ENCODE data around the gene AANAT.

AANAT gene

GRCh38 chr17:76467366-76467765 is at the start of gene AANAT:
Gene AANAT, plus strand, starts transcription at chr17:76467603. Its CDS starts 1,144 bp downstream, at chr17:76468747.
- in situ Hi-C loops (cut with MboI; ENCODE audit: low sequenced_read_pairs) = loop anchor here (5.0 to 10.0 kb wide), 2 partner anchors 40 to 173 kb away; no protein-coding TSS in a partner anchor

- in situ Hi-C loops (cut with MboI; ENCODE audit: low sequenced_read_pairs) = loop anchor here (10.0 kb wide), 1 partner anchor 65 kb away; no protein-coding TSS in a partner anchor
Observed at GRCh38 chr17:76419576-76420260, 47.7 kb upstream of the AANAT start.

DNA sequence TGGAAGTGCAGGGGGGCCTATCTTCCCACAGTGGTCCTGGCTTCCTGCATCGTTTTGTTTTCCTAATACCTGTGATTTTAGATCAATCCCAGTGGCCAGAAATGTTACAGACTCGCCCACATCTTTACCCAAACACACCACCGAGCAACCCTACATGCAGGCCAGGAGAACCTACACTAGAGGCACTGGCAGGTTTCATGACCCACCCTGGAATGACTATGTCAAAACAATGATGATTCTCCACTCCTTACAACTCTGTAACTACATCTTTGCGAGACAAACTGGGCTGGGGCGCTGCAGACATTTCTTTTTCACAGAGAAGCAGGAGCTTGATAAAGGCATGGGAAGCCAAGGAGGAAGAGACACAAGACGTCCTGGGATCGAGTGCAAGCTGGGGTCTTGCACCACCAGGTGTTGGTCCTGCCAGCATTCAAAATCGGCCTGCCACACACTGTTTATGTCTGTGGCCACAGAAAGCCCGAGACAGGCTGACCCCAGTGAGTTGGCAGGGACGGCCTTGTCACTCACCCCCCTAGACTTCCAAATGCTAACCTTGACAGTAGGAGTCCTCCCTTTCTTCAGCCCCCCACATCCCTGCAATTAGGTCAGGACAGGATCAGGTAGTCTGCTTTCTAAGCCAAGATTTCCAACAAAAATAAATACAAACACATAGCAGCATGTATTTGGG is 46.9 kb upstream of the AANAT start:
- in situ Hi-C loops (cut with MboI; ENCODE audit: low sequenced_read_pairs) = loop anchor here (10.0 kb wide), 1 partner anchor 64 kb away; no protein-coding TSS in a partner anchor

- in situ Hi-C loops (cut with MboI; ENCODE audit: low sequenced_read_pairs) = loop anchor here (10.0 kb wide), 1 partner anchor 64 kb away; no protein-coding TSS in a partner anchor
Observed at GRCh38 chr17:76421044-76421407, 46.4 kb upstream of the AANAT start.

- in situ Hi-C loops (cut with MboI; ENCODE audit: low sequenced_read_pairs) = loop anchor here (10.0 kb wide), 1 partner anchor 62 kb away; no protein-coding TSS in a partner anchor
Observed at GRCh38 chr17:76422406-76422805, 45.0 kb upstream of the AANAT start.

GRCh38 chr17:76422860-76423259 is 44.5 kb upstream of the AANAT start:
- in situ Hi-C loops (cut with MboI; ENCODE audit: low sequenced_read_pairs) = loop anchor here (10.0 kb wide), 1 partner anchor 62 kb away; no protein-coding TSS in a partner anchor

DNA sequence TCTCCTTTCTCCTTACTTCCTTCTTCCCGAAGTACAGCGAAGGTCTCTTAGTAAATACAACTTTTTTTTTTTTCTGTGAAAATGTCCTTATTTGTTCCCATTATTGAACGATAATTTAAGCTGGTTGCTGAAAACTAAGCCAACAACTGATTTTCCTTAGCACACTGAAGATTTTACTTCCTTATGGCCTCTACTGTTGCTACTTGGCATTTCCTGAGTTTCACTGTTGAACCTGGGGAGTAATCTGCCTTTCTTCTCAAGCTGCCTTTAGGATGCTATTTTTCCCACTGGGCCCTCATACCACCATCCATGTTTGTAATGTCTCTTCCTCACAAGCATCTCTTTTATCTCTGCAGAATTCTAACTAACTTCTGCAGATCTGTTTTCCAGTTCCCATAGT is 40.5 kb upstream of the AANAT start:
- in situ Hi-C loops (cut with MboI; ENCODE audit: low sequenced_read_pairs) = loop anchor here (10.0 kb wide), 1 partner anchor 58 kb away; no protein-coding TSS in a partner anchor

DNA sequence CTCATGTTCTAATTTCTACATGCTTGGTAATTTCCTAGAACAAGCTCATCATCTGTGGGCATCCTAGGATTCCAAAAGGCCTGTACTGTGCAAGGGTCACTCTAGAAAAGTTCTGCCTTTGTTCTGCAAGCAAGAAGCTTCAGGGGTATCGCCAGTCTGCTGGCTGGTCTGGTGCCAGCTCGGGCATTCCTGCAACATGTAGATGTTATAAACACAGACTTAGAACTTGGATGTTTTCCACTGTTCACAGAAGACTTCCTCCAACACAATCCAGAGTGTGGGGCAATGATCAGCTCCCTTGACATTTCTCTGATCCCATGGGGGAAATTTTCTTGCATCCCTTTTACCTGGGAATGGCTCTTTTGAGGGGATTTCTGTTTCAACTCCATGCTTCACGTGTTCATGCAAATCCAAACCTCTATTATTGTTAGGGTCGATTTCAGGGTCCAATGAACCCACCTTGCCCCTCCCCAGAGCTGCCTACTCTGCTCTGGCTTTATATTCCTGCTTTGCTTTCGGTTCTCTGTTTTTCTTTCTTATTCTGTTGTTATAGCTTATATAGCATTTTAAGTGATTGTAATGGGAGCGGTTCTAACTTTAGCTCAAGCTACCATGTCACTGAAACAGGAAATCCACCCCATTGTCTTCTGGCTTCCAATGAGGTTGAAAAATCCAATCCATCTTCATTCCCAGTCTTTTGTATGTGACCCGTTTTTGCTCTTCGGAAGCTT is 39.7 kb upstream of the AANAT start:
- in situ Hi-C loops (cut with MboI; ENCODE audit: low sequenced_read_pairs) = loop anchor here (10.0 kb wide), 1 partner anchor 57 kb away; no protein-coding TSS in a partner anchor

- in situ Hi-C loops (cut with MboI; ENCODE audit: low sequenced_read_pairs) = loop anchor here (10.0 kb wide), 1 partner anchor 56 kb away; no protein-coding TSS in a partner anchor
Observed at GRCh38 chr17:76428511-76428910, 38.9 kb upstream of the AANAT start.

DNA sequence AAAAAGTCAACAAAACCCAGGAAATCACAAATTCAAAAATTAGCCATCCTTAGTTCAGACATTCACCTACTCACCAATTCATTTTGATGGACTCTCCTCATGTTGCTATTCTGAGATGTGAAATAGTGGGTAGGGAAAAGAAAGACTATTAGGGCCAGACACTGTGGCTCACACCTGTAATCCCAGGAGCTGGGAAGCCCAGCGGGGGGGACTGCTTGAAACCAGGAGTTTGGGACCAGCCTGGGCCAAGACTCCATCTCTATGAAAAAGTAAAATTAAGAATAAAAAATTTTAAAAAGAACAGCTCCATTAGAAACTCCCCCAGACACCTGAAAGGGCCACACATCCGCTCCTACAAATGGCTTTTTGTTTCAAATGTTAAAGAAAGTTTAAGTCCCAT is 35.9 kb upstream of the AANAT start:
- in situ Hi-C loops (cut with MboI; ENCODE audit: low sequenced_read_pairs) = no loop called here

GRCh38 chr17:76432004-76432403 is 35.4 kb upstream of the AANAT start:
- in situ Hi-C loops (cut with MboI; ENCODE audit: low sequenced_read_pairs) = no loop called here

DNA sequence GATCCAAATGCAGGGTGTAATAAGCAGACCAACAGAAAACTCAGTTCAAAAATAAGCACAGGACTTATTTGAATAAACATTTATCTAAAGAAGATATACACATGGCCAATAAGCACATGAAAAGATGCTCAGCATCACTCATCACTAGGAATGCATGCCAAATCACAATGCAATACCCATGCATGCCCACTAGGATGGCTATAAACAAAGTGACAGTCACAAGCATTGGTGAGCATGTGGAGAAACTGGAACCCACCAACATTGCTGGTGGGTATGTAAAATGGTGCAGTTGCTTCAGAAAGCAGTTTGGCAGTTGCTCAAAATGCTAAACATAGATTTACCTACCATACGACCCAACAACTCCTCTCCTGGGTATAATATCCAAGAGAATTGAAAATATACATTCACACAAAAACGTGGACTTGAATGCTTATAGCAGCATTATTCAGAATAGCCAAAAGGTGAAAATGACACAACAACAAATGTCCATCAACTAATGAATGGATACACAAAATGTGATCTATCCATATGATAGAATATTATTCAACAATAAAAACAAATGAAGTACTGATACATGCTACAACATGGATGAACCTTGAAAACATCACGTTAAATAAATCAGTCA is 34.6 kb upstream of the AANAT start:
- in situ Hi-C loops (cut with MboI; ENCODE audit: low sequenced_read_pairs) = no loop called here

DNA sequence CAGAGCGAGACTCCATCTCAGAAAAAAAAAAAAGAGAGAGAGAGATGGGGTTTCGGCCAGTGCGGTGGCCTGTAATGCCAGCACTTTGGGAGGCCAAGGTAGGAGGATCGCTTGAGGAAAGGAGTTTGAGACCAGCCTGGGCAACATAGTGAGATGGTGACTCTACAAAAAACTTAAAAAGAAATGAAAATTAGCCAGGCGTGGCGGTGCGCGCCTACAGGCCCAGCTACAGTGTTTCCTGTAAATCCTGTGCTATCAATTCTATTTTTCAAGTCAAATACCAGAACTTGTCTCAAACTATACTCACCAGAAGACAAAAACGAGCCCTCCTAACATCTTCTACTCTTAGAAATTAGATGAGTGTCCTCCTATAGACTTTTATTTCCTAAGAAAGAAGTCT is 33.7 kb upstream of the AANAT start:
- in situ Hi-C loops (cut with MboI; ENCODE audit: low sequenced_read_pairs) = no loop called here

DNA sequence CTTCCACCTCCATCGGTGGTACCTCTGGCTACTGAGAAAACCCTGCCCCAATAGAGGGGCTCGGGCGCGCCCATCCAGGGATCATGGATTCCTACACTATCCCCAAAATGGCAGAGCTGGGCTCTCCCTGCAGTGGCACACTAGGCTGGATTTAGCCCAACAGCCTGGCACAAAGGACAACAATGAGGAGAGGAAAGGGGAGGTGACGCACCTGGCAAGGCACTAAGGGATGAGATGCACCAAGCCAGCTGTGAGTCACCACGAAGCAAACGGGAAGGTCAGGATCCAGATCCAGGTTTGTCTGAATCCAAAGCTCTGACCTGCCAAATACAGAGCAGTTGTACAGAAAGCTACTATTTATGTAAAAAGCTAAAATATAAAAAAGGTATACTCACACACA is 32.5 kb upstream of the AANAT start:
- in situ Hi-C loops (cut with MboI; ENCODE audit: low sequenced_read_pairs) = no loop called here

DNA sequence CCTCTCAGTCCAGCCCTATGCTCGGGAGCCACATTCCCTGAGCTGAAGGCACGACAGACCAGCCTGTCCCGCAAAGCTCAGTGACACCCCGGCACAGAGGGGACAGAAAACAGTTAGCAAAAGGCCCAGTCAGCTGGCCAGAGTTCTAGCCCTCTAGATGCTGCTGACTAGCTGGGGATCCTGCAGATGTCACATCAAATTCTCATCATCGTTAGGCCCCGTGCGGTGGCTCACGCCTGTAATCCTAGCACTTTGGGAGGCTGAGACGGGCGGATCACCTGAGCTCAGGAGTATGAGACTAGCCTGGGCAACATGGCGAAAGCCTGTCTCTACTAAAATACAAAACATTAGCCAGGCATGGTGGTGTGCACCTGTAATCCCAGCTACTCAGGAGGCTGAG is 31.7 kb upstream of the AANAT start:
- in situ Hi-C loops (cut with MboI; ENCODE audit: low sequenced_read_pairs) = no loop called here

- in situ Hi-C loops (cut with MboI; ENCODE audit: low sequenced_read_pairs) = no loop called here
Observed at GRCh38 chr17:76437467-76438402, 29.7 kb upstream of the AANAT start.

DNA sequence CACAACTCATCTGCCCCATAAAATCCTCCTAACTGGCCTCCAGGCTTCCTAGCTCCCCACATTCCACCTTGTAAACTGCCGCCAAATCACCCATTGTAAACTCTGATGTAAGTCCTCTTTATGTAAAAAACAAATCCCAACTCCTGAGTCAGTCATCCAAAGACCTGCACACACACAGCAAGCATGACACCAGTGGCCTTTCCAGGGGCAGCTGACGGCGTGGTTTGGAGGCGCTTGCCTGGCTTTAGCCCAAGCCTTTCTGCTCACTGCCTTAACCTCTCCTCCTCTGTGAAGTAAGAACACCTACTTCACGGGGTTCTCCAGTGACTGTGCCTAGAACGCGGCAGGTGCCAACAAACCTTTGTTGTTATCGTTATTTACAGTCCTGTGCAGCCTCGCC is 28.5 kb upstream of the AANAT start:
- in situ Hi-C loops (cut with MboI; ENCODE audit: low sequenced_read_pairs) = no loop called here

- in situ Hi-C loops (cut with MboI; ENCODE audit: low sequenced_read_pairs) = no loop called here
Observed at GRCh38 chr17:76439314-76439928, 28.0 kb upstream of the AANAT start.

GRCh38 chr17:76440751-76441362 is 26.5 kb upstream of the AANAT start:
- in situ Hi-C loops (cut with MboI; ENCODE audit: low sequenced_read_pairs) = loop anchor here (10.0 kb wide), 1 partner anchor 56 kb away; the partner anchor contains the start of gene SPHK1

Data from HL-60/S4 treated with retinoic acid at 250 ng/mL for 4 days and 3 days (cell line).